Heart left ventricle (tissue), 16 donors: Measurements from ENCODE around the gene ANKZF1. TPM values are rescaled to one million over a fixed set of nuclear protein-coding genes. Genes with fewer than 3 reads are reported as not detected.
A peak's percentile ranks its signal among the peaks of the same experiment; 100 is the strongest.
"Not testable (repeated sequence)": the region's sequence is repeated elsewhere in the genome, so short reads cannot be mapped to it uniquely, and the experiment has no call there.

Experiments used
- ATAC-seq, 4 donors: fragments of 200-7000 bp; cut with Tn5 transposase; one replicate each; pipeline ENCODE4 v1.9.1; 2020 to 2022; ENCODE audit warnings: moderate library complexity in 4 of 4, mild to moderate bottlenecking in 3 of 4, moderate number of reproducible peaks in 1 of 4
- DNase-seq, 5 donors: peaks; one replicate each; pipeline ENCODE4 v3.0.0-alpha.2; 2020
- H3K27ac ChIP-seq, 12 donors: fragments of 200-600 bp; sonication (generic) in 4 of 12; one replicate each; pipeline versions ENCODE4 v1.5.0 to v1.8.0; 2016 to 2022; ENCODE audit warnings: mild to moderate bottlenecking in 2 of 12
- H3K27me3 ChIP-seq, 9 donors: fragments of 200-600 bp; sonication (generic) in 2 of 9; one replicate each; pipeline versions ENCODE4 v1.5.1 to v1.8.0; 2016 to 2022; ENCODE audit warnings: mild to moderate bottlenecking in 3 of 9
- H3K36me3 ChIP-seq, 9 donors: fragments of 200-600 bp; sonication (generic) in 2 of 9; one replicate each; pipeline versions ENCODE4 v1.5.0 to v1.8.0; 2018 to 2022; ENCODE audit warnings: mild to moderate bottlenecking in 2 of 9
- H3K4me1 ChIP-seq, 12 donors: fragments of 200-600 bp; sonication (generic) in 4 of 12; one replicate each; pipeline versions ENCODE4 v1.5.0 to v1.8.0; 2016 to 2022; ENCODE audit warnings: mild to moderate bottlenecking in 3 of 12
- H3K4me3 ChIP-seq, 12 donors: fragments of 200-600 bp; sonication (generic) in 4 of 12; one replicate each; pipeline versions ENCODE4 v1.5.0 to v1.8.0; 2017 to 2022; ENCODE audit warnings: mild to moderate bottlenecking in 9 of 12, moderate library complexity in 4 of 12
- H3K9me3 ChIP-seq, 12 donors: fragments of 200-600 bp; sonication (generic) in 4 of 12; one replicate each; pipeline versions ENCODE4 v1.5.0 to v1.8.0; 2016 to 2022; ENCODE audit warnings: mild to moderate bottlenecking in 1 of 12
- CTCF ChIP-seq, 12 donors: fragments of 200-600 bp; sonication (generic) in 4 of 12; IDR thresholded peaks; one replicate each; pipeline versions ENCODE4 v1.5.0 to v1.8.0; 2018 to 2022; ENCODE audit warnings: antibody characterized with exemption in 12 of 12, mild to moderate bottlenecking in 5 of 12
- POLR2A ChIP-seq, 2 donors: fragments of 450-650 bp; IDR thresholded peaks; one replicate each; pipeline ENCODE4 v1.6.1; 2017; ENCODE audit warnings: antibody characterized with exemption in 2 of 2, mild to moderate bottlenecking in 2 of 2, moderate library complexity in 2 of 2
- WGBS, 4 donors: extraction: QIAGEN DNeasy Blood & Tissue Kit in 2 of 4; methylation state at CpG; one replicate each; pipeline versions ENCODE4 v1.1.5 to v1.1.7; 2013 to 2018; 5-methylcytosine and 5-hydroxymethylcytosine counted together
- intact Hi-C, 10 donors: fragments of 100-400 bp; cut with DNase I; formaldehyde crosslinking; loops; one replicate each; pipeline versions ENCODE4 v1.11.1 to v1.14.2; 2022
- polyA plus RNA-seq, 2 donors: library from polyadenylated mRNA; stranded (reverse); fragments of 200-250 nt; gene quantifications; one replicate each; pipeline ENCODE4 v1.2.3, GENCODE V29; 2013
- total RNA-seq, 9 donors: library from RNA; depleted of rRNA in 2 of 9; stranded (reverse); fragments of >200 nt in 2 of 9; fragmentation: NEBNext Ultra II Directional in 3 of 9; extraction: Animal tissue kit (Norgen Biotek cat#: 25700) in 3 of 9; gene quantifications; one replicate each; pipeline versions ENCODE4 v1.1.0 to v1.2.4, GENCODE V29; 2016 to 2023
- donor health status: ischemic (EF 13 %, LVEDD 7.1; RV severe dilation, severe dysfunction).
- donor health status: healthy with polysubstance abuse.
- donor health status: DM: no; HTN: yes; CAD: no.
- donor health status: DM: no; HTN: no; CAD: no.
- donor health status: ischemic (EF 25% LVEDD 6.9; RV normal size, moderate dysfunction).
- donor health status: ischemic (EF 25% LVEDD 5.7; RV mildly dilated, moderate dysfunction).
- donor health status: healthy.
- donor health status: DM: yes; HTN: yes; CAD: no.
- donor health status: ischemic (EF 35%, LVEDD 5.7; RV mildly dilated, moderate dysfunction).
- donor health status: nonischemic (EF 11% LVEDD 7.7; RV severe dilation, severe dysfunction).
- donor health status: DM: yes; HTN: yes; CAD: no.
- donor health status: PGD.
- donor health status: ischemic (EF 29% LVEDD 5.4; RV normal size, mild dysfunction).
- donor health status: nonischemic (EF 23%, LVEDD 6.1; RV moderate dilation, normal function).

The ANKZF1 gene
- total and polyA plus RNA-seq, 11 donors: 14.0 to 36.8 (median 26.3) TPM

- H3K27me3 ChIP-seq: peaks cover 0 to 24% (median 0%) of the 10 kb centered on the region in 9 donors
- peaks cover 0 to 23% (median 12%) of the 10 kb centered on the region in 9 donors for H3K36me3 ChIP-seq
- no peaks in the 10 kb centered on the region for H3K9me3 ChIP-seq
- peak; percentile 82 to 93 (median 92) for ATAC-seq
- peak in 5 of 12 donors; percentile 13 to 26 (median 19) for TF ChIP-seq CTCF (IDR thresholded peaks at IDR 0.05)
- TF ChIP-seq POLR2A (IDR thresholded peaks at IDR 0.05): peak; percentile 88 to 99
- peak within 1 kb of the TSS; percentile 54 to 92 (median 74) for H3K4me3 ChIP-seq
- H3K27ac ChIP-seq: peak within 1 kb of the TSS; percentile 7 to 91 (median 87)
- DNase-seq: peak; percentile 86 to 93 (median 88)
- WGBS, 4 donors: 0 to 1% (median 0%) methylated on average over 35 to 76 of the region's 76 CpGs
- intact Hi-C loops: loop anchor here in 1 of 10 donors (2.0 kb wide), 1 partner anchor 25 kb away; the partner anchor contains the start of gene DNAJB2
- peaks cover 6 to 57% (median 39%) of the 10 kb centered on the region in 12 donors for H3K4me1 ChIP-seq
Observed at GRCh38 chr2:219253753-219254589, 24.4 kb downstream of the ANKZF1 start, which contains the start of gene TUBA4A. Gene TUBA4A, minus strand, starts transcription at chr2:219253918. Its CDS starts 60 bp downstream, at chr2:219253858.

- peak overlapping the region; percentile 54 to 92 (median 74) for H3K4me3 ChIP-seq
- ATAC-seq (peak in 2 of 4 donors; percentile 14 to 15), DNase-seq (peak in 1 of 5 donors; percentile 39)
- intact Hi-C loops: no loop called here
- H3K27ac ChIP-seq: peak overlapping the region in 10 of 12 donors; percentile 82 to 91 (median 87)
- 20 to 28% (median 26%) methylated on average over 9 to 12 of the region's 12 CpGs for WGBS, 4 donors
- peaks cover 0 to 24% (median 0%) of the 10 kb centered on the region in 9 donors for H3K27me3 ChIP-seq
- no peaks in the 10 kb centered on the region for H3K9me3 ChIP-seq
- TF ChIP-seq CTCF (IDR thresholded peaks at IDR 0.05): no peak
- TF ChIP-seq POLR2A (IDR thresholded peaks at IDR 0.05): no peak
- H3K4me1 ChIP-seq: peaks cover under 1 to 49% (median 31%) of the 10 kb centered on the region in 12 donors
- peaks cover 0 to 17% (median 9%) of the 10 kb centered on the region in 9 donors for H3K36me3 ChIP-seq
Observed at GRCh38 chr2:219254590-219255201, 25.1 kb downstream of the ANKZF1 start.

- intact Hi-C loops, H3K36me3 ChIP-seq, DNase-seq, H3K27ac ChIP-seq, H3K9me3 ChIP-seq, H3K4me3 ChIP-seq, ATAC-seq: not testable (repeated sequence)
- Histone ChIP-seq H3K27me3 (peaks cover 0 to 24% (median 5%) of the 10 kb centered on the region in 9 donors), H3K4me1 (peaks cover 0 to 12% (median 9%) of the 10 kb centered on the region in 12 donors)
- WGBS, 4 donors: 88 to 89% (median 88%) methylated on average over 10 of the region's 10 CpGs
Observed at GRCh38 chr2:219258942-219259341, 29.3 kb downstream of the ANKZF1 start.

- Histone ChIP-seq H3K27ac (no peak overlapping the region), H3K36me3 (no peaks in the 10 kb centered on the region), H3K27me3 (peaks cover 0 to 15% (median 0%) of the 10 kb centered on the region in 9 donors), H3K9me3 (no peaks in the 10 kb centered on the region), H3K4me3 (no peak overlapping the region), H3K4me1 (no peaks in the 10 kb centered on the region)
- 37 to 47% (median 45%) methylated on average over 5 of the region's 5 CpGs for WGBS, 4 donors
- TF ChIP-seq CTCF (IDR thresholded peaks at IDR 0.05) (no peak), POLR2A (IDR thresholded peaks at IDR 0.05) (no peak)
- ATAC-seq (no peak), DNase-seq (no peak)
- intact Hi-C loops: no loop called here
Observed at GRCh38 chr2:219261024-219261855, 31.6 kb downstream of the ANKZF1 start.
